NT2/D1 (cell line): ENCODE measurements around the gene KCTD18.

Experiments
- DNase-seq: peaks from one replicate; pipeline ENCODE4 v3.0.0-alpha.2; 2011; ENCODE audit warnings: low read depth, low spot score
- H3K27me3 ChIP-seq: 2 replicates; pipeline ENCODE4 v1.6.0; 2011; ENCODE audit warnings: mild to moderate bottlenecking; ENCODE audit not compliant: insufficient read length, insufficient read depth
- H3K36me3 ChIP-seq: 2 replicates; pipeline ENCODE4 v1.6.1; 2011; ENCODE audit warnings: mild to moderate bottlenecking, low read length, mixed read lengths; ENCODE audit not compliant: insufficient read depth, insufficient read length
- H3K4me1 ChIP-seq: 2 replicates; pipeline ENCODE4 v1.5.1; 2011; ENCODE audit not compliant: insufficient read depth, insufficient read length
- H3K4me3 ChIP-seq: 2 replicates; pipeline ENCODE4 v1.5.1; 2011; ENCODE audit warnings: low read depth; ENCODE audit not compliant: insufficient read length
- H3K9ac ChIP-seq: 2 replicates; pipeline ENCODE4 v1.6.0; 2011; ENCODE audit warnings: low read depth; ENCODE audit not compliant: insufficient read length
- H3K9me3 ChIP-seq: 2 replicates; pipeline ENCODE4 v1.5.1; 2011; ENCODE audit warnings: mild to moderate bottlenecking, low read length; ENCODE audit not compliant: insufficient read depth
- SUZ12 ChIP-seq: IDR thresholded peaks from 2 replicates; pipeline ENCODE4 v1.6.1; 2011; ENCODE audit not compliant: insufficient read length, insufficient read depth; ENCODE audit errors: extremely low read depth
- YY1 ChIP-seq: IDR thresholded peaks from 2 replicates; pipeline ENCODE4 v1.6.1; 2011; ENCODE audit not compliant: insufficient read length, insufficient read depth
- ZNF274 ChIP-seq: IDR thresholded peaks from 2 replicates; pipeline ENCODE4 v1.6.1; 2011; ENCODE audit warnings: mild to moderate bottlenecking, low read depth, low read length

Gene KCTD18

GRCh38 chr2:200475795-200476194 lies 34.1 kb downstream of the KCTD18 start:
- DNase-seq = no peak
- peaks cover 47% of the 10 kb centered on the region for H3K36me3 ChIP-seq
- no peak overlapping the region for H3K9ac ChIP-seq
- H3K4me3 ChIP-seq = no peak overlapping the region
- H3K4me1 ChIP-seq = no peaks in the 10 kb centered on the region
- no peaks in the 10 kb centered on the region for H3K9me3 ChIP-seq
- no peaks in the 10 kb centered on the region for H3K27me3 ChIP-seq
- no peak for TF ChIP-seq YY1
- no peak for TF ChIP-seq ZNF274
- TF ChIP-seq SUZ12 = no peak

GRCh38 chr2:200472853-200473464 lies 36.9 kb downstream of the KCTD18 start:
- DNase-seq = no peak
- peaks cover 3% of the 10 kb centered on the region for H3K4me1 ChIP-seq
- peaks cover 61% of the 10 kb centered on the region for H3K36me3 ChIP-seq
- TF ChIP-seq ZNF274 = no peak
- TF ChIP-seq SUZ12 = no peak
- TF ChIP-seq YY1 = no peak
- no peak overlapping the region for H3K9ac ChIP-seq
- H3K4me3 ChIP-seq = no peak overlapping the region
- H3K9me3 ChIP-seq = no peaks in the 10 kb centered on the region
- no peaks in the 10 kb centered on the region for H3K27me3 ChIP-seq

GRCh38 chr2:200471928-200472645 lies 37.8 kb downstream of the KCTD18 start:
- Histone ChIP-seq H3K4me3 (no peak overlapping the region), H3K27me3 (no peaks in the 10 kb centered on the region), H3K4me1 (peaks cover 3% of the 10 kb centered on the region), H3K9me3 (no peaks in the 10 kb centered on the region), H3K36me3 (peaks cover 60% of the 10 kb centered on the region), H3K9ac (no peak overlapping the region)
- TF ChIP-seq SUZ12 (no peak), YY1 (no peak), ZNF274 (no peak)
- DNase-seq = no peak

GRCh38 chr2:200471324-200471848 lies 38.5 kb downstream of the KCTD18 start:
- DNase-seq = no peak
- Histone ChIP-seq H3K4me1 (peaks cover 3% of the 10 kb centered on the region), H3K4me3 (no peak overlapping the region), H3K9ac (no peak overlapping the region), H3K27me3 (no peaks in the 10 kb centered on the region), H3K9me3 (no peaks in the 10 kb centered on the region), H3K36me3 (peaks cover 60% of the 10 kb centered on the region)
- TF ChIP-seq SUZ12 = no peak
- no peak for TF ChIP-seq YY1
- TF ChIP-seq ZNF274 = no peak

- Histone ChIP-seq H3K9ac (no peak overlapping the region), H3K36me3 (peaks cover 53% of the 10 kb centered on the region), H3K9me3 (no peaks in the 10 kb centered on the region), H3K4me3 (no peak overlapping the region), H3K4me1 (peaks cover 3% of the 10 kb centered on the region), H3K27me3 (no peaks in the 10 kb centered on the region)
- DNase-seq = no peak
- TF ChIP-seq ZNF274 = no peak
- no peak for TF ChIP-seq YY1
- TF ChIP-seq SUZ12 = no peak
Measured at GRCh38 chr2:200470230-200470629, 39.6 kb downstream of the KCTD18 start.

GRCh38 chr2:200469708-200470211 lies 40.1 kb downstream of the KCTD18 start:
- TF ChIP-seq SUZ12 (no peak), YY1 (no peak), ZNF274 (no peak)
- no peak for DNase-seq
- peaks cover 3% of the 10 kb centered on the region for H3K4me1 ChIP-seq
- peaks cover 52% of the 10 kb centered on the region for H3K36me3 ChIP-seq
- H3K9me3 ChIP-seq = no peaks in the 10 kb centered on the region
- H3K4me3 ChIP-seq = no peak overlapping the region
- no peak overlapping the region for H3K9ac ChIP-seq
- H3K27me3 ChIP-seq = no peaks in the 10 kb centered on the region
